SK-N-SH (cell line): ENCODE data around the gene BCAN. TPM values are rescaled to one million over a fixed set of nuclear protein-coding genes. Genes with fewer than 3 reads are reported as not detected.
A peak's percentile ranks its signal among the peaks of the same experiment; 100 is the strongest.

Experiments used
- CTCF ChIA-PET: fragments of 300-600, 350-600 bp; formaldehyde crosslinking; extraction: SDS; loops from one replicate; lab custom pipeline; 2021; lab: Yijun Ruan, JAX
- POLR2A ChIA-PET: fragments of 350-600 bp; sonication (Branson Sonifier 250); formaldehyde crosslinking; extraction: SDS; loops from one replicate; lab custom pipeline; 2020; ENCODE audit warnings: antibody characterized with exemption, inconsistent platforms; lab: Yijun Ruan, JAX
- DNase-seq: peaks from one replicate; pipeline ENCODE4 v3.0.0; 2012
- H2AFZ ChIP-seq: fragments of 200-600 bp; sonication (generic); 2 replicates; pipeline ENCODE4 v1.8.1; 2016; ENCODE audit warnings: antibody characterized with exemption, mild to moderate bottlenecking, low read depth
- H3F3A ChIP-seq: fragments of 200-600 bp; sonication (generic); replicated peaks from 2 replicates; pipeline ENCODE3; 2016; ENCODE audit warnings: antibody characterized with exemption, mild to moderate bottlenecking; ENCODE audit not compliant: insufficient read depth
- H3K27ac ChIP-seq, 2 experiments: fragments of 200-500 bp in 1 of 2; fragments of 200-600 bp in 1 of 2; sonication (Bioruptor generic) in 1 of 2; sonication (generic), shearing (Covaris generic) in 1 of 2; 2 replicates each; pipeline versions ENCODE4 v1.5.1 to v1.6.1; 2014 to 2016; ENCODE audit warnings: low read depth in 2 of 2, inconsistent platforms in 1 of 2, low read length in 1 of 2, mild to moderate bottlenecking in 1 of 2, mixed read lengths in 1 of 2
- H3K27me3 ChIP-seq: fragments of 200-600 bp; sonication (generic), shearing (Covaris generic); 2 replicates; pipeline ENCODE4 v1.6.1; 2016; ENCODE audit warnings: mixed run types; ENCODE audit not compliant: insufficient read depth
- H3K36me3 ChIP-seq, 2 experiments: fragments of 200-500 bp in 1 of 2; fragments of 200-600 bp in 1 of 2; sonication (Bioruptor generic) in 1 of 2; sonication (generic) in 1 of 2; replicated peaks in 1 of 2; 2 replicates each; pipeline versions ENCODE3 to v1.5.1; 2014 to 2016; ENCODE audit warnings: low read length in 1 of 2, mild to moderate bottlenecking in 1 of 2; ENCODE audit not compliant: insufficient read depth in 2 of 2, control insufficient read depth in 1 of 2
- H3K4me1 ChIP-seq, 2 experiments: fragments of 200-500 bp in 1 of 2; fragments of 200-600 bp in 1 of 2; sonication (Bioruptor generic) in 1 of 2; sonication (generic), shearing (Covaris generic) in 1 of 2; 2 replicates each; pipeline versions ENCODE4 v1.5.1 to v1.6.1; 2014 to 2016; ENCODE audit warnings: low read depth in 1 of 2, low read length in 1 of 2, mixed run types in 1 of 2; ENCODE audit not compliant: insufficient read depth in 2 of 2, control insufficient read depth in 1 of 2
- H3K4me2 ChIP-seq: fragments of 200-600 bp; sonication (generic), shearing (Covaris generic); 2 replicates; pipeline ENCODE4 v1.6.1; 2017; ENCODE audit warnings: mixed run types
- H3K4me3 ChIP-seq, 2 experiments: fragments of 200-500 bp in 1 of 2; fragments of 200-600 bp in 1 of 2; sonication (Bioruptor generic) in 1 of 2; sonication (generic), shearing (Covaris generic) in 1 of 2; 2 replicates each; pipeline versions ENCODE4 v1.5.1 to v1.8.1; 2014 to 2016; ENCODE audit warnings: low read depth in 2 of 2, inconsistent platforms in 1 of 2, low read length in 1 of 2, mild to moderate bottlenecking in 1 of 2, mixed read lengths in 1 of 2, moderate library complexity in 1 of 2
- H3K79me2 ChIP-seq: fragments of 200-600 bp; sonication (generic); 2 replicates; pipeline ENCODE4 v1.8.1; 2017; ENCODE audit warnings: mild to moderate bottlenecking; ENCODE audit not compliant: insufficient read depth
- H3K9ac ChIP-seq: fragments of 200-600 bp; sonication (generic); 2 replicates; pipeline ENCODE4 v1.6.1; 2017; ENCODE audit warnings: mixed run types
- H3K9me2 ChIP-seq: fragments of 200-600 bp; sonication (generic); 2 replicates; pipeline ENCODE4 v1.6.1; 2017; ENCODE audit warnings: mixed run types
- H3K9me3 ChIP-seq: fragments of 200-600 bp; sonication (generic); 2 replicates; pipeline ENCODE4 v1.6.1; 2017; ENCODE audit warnings: mixed run types, mild to moderate bottlenecking, moderate library complexity
- H4K20me1 ChIP-seq: fragments of 200-600 bp; sonication (generic); 2 replicates; pipeline ENCODE4 v1.6.1; 2017; ENCODE audit warnings: mild to moderate bottlenecking, mixed run types; ENCODE audit not compliant: insufficient read depth
- CHD2 ChIP-seq: fragments of 150-350 bp; IDR thresholded peaks from 2 replicates; pipeline ENCODE4 v1.6.1; 2018; ENCODE audit warnings: low read length; ENCODE audit not compliant: partially characterized antibody
- EZH2phosphoT487 ChIP-seq: fragments of 200-600 bp; sonication (generic); IDR thresholded peaks from 2 replicates; pipeline ENCODE4 v1.6.1; 2017; ENCODE audit warnings: low read depth, mixed run types, mild to moderate bottlenecking, antibody characterized with exemption, moderate library complexity, borderline replicate concordance
- FOSL2 ChIP-seq: IDR thresholded peaks from 2 replicates; pipeline ENCODE4 v1.4.0; 2012; ENCODE audit warnings: low read depth, mild to moderate bottlenecking, moderate library complexity, borderline replicate concordance
- FOXJ3 ChIP-seq: sonication (generic); formaldehyde crosslinking; IDR thresholded peaks from 2 replicates; pipeline ENCODE4 v1.5.1; 2020; ENCODE audit warnings: mild to moderate bottlenecking, missing genetic modification reagents
- FOXM1 ChIP-seq: IDR thresholded peaks from 2 replicates; pipeline ENCODE4 v1.4.0; 2012; ENCODE audit warnings: low read depth, mild to moderate bottlenecking
- GABPA ChIP-seq: IDR thresholded peaks from 2 replicates; pipeline ENCODE4 v1.4.0; 2012; ENCODE audit warnings: low read depth, mild to moderate bottlenecking
- JUND ChIP-seq: IDR thresholded peaks from 2 replicates; pipeline ENCODE4 v1.4.0; 2012
- MEF2A ChIP-seq: IDR thresholded peaks from 2 replicates; pipeline ENCODE4 v1.4.0; 2012; ENCODE audit warnings: low read depth, borderline replicate concordance
- MXI1 ChIP-seq: IDR thresholded peaks from 2 replicates; pipeline ENCODE4 v1.6.1; 2012; ENCODE audit warnings: mild to moderate bottlenecking, low read depth, low read length, improper control_type of control experiment
- NFIC ChIP-seq: IDR thresholded peaks from 2 replicates; pipeline ENCODE4 v1.4.0; 2012; ENCODE audit warnings: borderline replicate concordance
- POLR2AphosphoS5 ChIP-seq: IDR thresholded peaks from 2 replicates; pipeline ENCODE4 v1.6.1; 2012; ENCODE audit warnings: low read depth, low read length
- RAD21 ChIP-seq: IDR thresholded peaks from 2 replicates; pipeline ENCODE4 v1.6.1; 2012; ENCODE audit warnings: mild to moderate bottlenecking, low read length
- RCOR1 ChIP-seq: fragments of 150-350 bp; IDR thresholded peaks from 2 replicates; pipeline ENCODE4 v1.6.1; 2017; ENCODE audit warnings: antibody characterized with exemption, low read length
- RFX5 ChIP-seq: IDR thresholded peaks from 2 replicates; pipeline ENCODE4 v1.6.1; 2012; ENCODE audit warnings: mild to moderate bottlenecking, improper control_type of control experiment, low read length
- SMC3 ChIP-seq: IDR thresholded peaks from 2 replicates; pipeline ENCODE4 v1.6.1; 2012; ENCODE audit warnings: low read depth, low read length, improper control_type of control experiment
- TCF12 ChIP-seq: IDR thresholded peaks from 2 replicates; pipeline ENCODE4 v1.4.0; 2012
- TEAD4 ChIP-seq: IDR thresholded peaks from 2 replicates; pipeline ENCODE4 v1.4.0; 2012; ENCODE audit warnings: mild to moderate bottlenecking, borderline replicate concordance; ENCODE audit not compliant: insufficient read depth
- YY1 ChIP-seq: IDR thresholded peaks from 2 replicates; pipeline ENCODE4 v1.4.0; 2012; ENCODE audit warnings: low read depth, mild to moderate bottlenecking
- WGBS: methylation state at CpG from one replicate; pipeline ENCODE4 v1.1.6; 2017; ENCODE audit warnings: low lambda C conversion rate; 5-methylcytosine and 5-hydroxymethylcytosine counted together
- polyA plus RNA-seq, 3 experiments: library from polyadenylated mRNA; depleted of rRNA; stranded (reverse); fragments of >200 nt; gene quantifications; 2 replicates each; pipeline ENCODE4 v1.2.3, GENCODE V29; 2012
- TF ChIP-seq, protein P1 (sequence below): IDR thresholded peaks from 2 replicates; pipeline ENCODE4; 2012
- TF ChIP-seq, protein P2 (sequence below): IDR thresholded peaks from 2 replicates; pipeline ENCODE4 v1.4.0; 2012; ENCODE audit warnings: low read depth, borderline replicate concordance
- TF ChIP-seq, protein P3 (sequence below): fragments of 150-350 bp; IDR thresholded peaks from 2 replicates; pipeline ENCODE4 v1.6.1; 2017; ENCODE audit warnings: antibody characterized with exemption, low read length, low read depth, borderline replicate concordance
- TF ChIP-seq, protein P4 (sequence below): fragments of 200-600 bp; sonication (generic); IDR thresholded peaks from 2 replicates; pipeline ENCODE4 v1.6.1; 2017; ENCODE audit warnings: antibody characterized with exemption, mild to moderate bottlenecking, moderate library complexity
- TF ChIP-seq, protein P5 (sequence below): IDR thresholded peaks from 2 replicates; pipeline ENCODE4 v1.4.0; 2012; ENCODE audit warnings: low read depth

BCAN gene
- polyA plus RNA-seq, 1 of the 3 experiments (the other 2 are of a cell fraction): 0.25 TPM

GRCh38 chr1:156664767-156665411 is 23.0 kb downstream of the BCAN start:
- H3K4me1 ChIP-seq: peaks cover 40 to 52% of the 10 kb centered on the region in 2 experiments; a peak in 3 of 4 replicates
- POLR2A ChIA-PET: interaction anchor here (2.3 kb wide), 1 partner anchor 12 kb away, joined by 14 read pairs; the partner anchor contains the start of gene NES
- WGBS: 90% methylated on average over 11 of the region's 16 CpGs

DNA sequence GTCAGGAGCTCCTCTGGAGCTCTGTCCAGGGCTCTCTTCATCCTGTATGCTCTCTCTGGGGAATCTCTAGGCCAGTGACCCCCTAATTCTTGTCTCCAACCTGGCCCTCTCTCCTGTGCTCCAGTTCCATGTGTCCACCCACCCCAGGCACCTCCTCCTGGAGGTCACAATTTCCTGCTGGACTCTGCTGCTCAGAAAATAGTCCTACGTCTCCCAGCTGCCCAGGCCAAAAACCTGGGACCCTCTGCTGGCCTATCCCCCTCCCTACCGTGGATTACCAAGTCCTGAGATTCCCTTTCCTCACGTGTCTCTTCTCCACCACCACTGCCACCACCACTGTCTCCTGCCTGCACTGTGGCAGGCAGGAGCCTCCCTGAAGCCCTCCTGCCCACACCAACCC is 23.6 kb downstream of the BCAN start:
- Histone ChIP-seq H3K27ac (no peak overlapping the region), H3F3A (peaks cover 12% of the 10 kb centered on the region), H4K20me1 (no peaks in the 10 kb centered on the region), H3K9me3 (no peaks in the 10 kb centered on the region), H3K4me1 (peaks cover 38 to 55% of the 10 kb centered on the region in 2 experiments; a peak in 3 of 4 replicates), H3K9me2 (no peaks in the 10 kb centered on the region), H3K36me3 (no peaks in the 10 kb centered on the region), H2AFZ (no peak overlapping the region), H3K4me3 (no peak overlapping the region), H3K9ac (no peak overlapping the region), H3K79me2 (no peaks in the 10 kb centered on the region), H3K4me2 (no peak overlapping the region), H3K27me3 (no peaks in the 10 kb centered on the region)
- no peak for DNase-seq
- CTCF ChIA-PET: interaction anchor here (0.8 to 13.1 kb wide), 6 partner anchors 8 to 74 kb away, joined by 3 to 682 read pairs (median 6); partner anchors contain the start of genes HAPLN2, NAXE and NES
- POLR2A ChIA-PET: interaction anchor here (2.3 kb wide), 1 partner anchor 11 kb away, joined by 14 read pairs; the partner anchor contains the start of gene NES
- 85% methylated on average over 3 of the region's 3 CpGs for WGBS
- TF ChIP-seq, protein P1, sequence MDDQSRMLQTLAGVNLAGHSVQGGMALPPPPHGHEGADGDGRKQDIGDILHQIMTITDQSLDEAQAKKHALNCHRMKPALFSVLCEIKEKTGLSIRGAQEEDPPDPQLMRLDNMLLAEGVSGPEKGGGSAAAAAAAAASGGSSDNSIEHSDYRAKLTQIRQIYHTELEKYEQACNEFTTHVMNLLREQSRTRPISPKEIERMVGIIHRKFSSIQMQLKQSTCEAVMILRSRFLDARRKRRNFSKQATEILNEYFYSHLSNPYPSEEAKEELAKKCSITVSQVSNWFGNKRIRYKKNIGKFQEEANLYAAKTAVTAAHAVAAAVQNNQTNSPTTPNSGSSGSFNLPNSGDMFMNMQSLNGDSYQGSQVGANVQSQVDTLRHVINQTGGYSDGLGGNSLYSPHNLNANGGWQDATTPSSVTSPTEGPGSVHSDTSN: no peak
- TF ChIP-seq, protein P2, sequence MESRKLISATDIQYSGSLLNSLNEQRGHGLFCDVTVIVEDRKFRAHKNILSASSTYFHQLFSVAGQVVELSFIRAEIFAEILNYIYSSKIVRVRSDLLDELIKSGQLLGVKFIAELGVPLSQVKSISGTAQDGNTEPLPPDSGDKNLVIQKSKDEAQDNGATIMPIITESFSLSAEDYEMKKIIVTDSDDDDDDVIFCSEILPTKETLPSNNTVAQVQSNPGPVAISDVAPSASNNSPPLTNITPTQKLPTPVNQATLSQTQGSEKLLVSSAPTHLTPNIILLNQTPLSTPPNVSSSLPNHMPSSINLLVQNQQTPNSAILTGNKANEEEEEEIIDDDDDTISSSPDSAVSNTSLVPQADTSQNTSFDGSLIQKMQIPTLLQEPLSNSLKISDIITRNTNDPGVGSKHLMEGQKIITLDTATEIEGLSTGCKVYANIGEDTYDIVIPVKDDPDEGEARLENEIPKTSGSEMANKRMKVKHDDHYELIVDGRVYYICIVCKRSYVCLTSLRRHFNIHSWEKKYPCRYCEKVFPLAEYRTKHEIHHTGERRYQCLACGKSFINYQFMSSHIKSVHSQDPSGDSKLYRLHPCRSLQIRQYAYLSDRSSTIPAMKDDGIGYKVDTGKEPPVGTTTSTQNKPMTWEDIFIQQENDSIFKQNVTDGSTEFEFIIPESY: no peak
- TF ChIP-seq POLR2AphosphoS5 (no peak), JUND (no peak), FOXM1 (no peak), MXI1 (no peak), TCF12 (no peak), RFX5 (no peak), EZH2phosphoT487 (no peak)
- TF ChIP-seq, protein P3, sequence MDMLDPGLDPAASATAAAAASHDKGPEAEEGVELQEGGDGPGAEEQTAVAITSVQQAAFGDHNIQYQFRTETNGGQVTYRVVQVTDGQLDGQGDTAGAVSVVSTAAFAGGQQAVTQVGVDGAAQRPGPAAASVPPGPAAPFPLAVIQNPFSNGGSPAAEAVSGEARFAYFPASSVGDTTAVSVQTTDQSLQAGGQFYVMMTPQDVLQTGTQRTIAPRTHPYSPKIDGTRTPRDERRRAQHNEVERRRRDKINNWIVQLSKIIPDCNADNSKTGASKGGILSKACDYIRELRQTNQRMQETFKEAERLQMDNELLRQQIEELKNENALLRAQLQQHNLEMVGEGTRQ: no peak
- TF ChIP-seq, protein P4, sequence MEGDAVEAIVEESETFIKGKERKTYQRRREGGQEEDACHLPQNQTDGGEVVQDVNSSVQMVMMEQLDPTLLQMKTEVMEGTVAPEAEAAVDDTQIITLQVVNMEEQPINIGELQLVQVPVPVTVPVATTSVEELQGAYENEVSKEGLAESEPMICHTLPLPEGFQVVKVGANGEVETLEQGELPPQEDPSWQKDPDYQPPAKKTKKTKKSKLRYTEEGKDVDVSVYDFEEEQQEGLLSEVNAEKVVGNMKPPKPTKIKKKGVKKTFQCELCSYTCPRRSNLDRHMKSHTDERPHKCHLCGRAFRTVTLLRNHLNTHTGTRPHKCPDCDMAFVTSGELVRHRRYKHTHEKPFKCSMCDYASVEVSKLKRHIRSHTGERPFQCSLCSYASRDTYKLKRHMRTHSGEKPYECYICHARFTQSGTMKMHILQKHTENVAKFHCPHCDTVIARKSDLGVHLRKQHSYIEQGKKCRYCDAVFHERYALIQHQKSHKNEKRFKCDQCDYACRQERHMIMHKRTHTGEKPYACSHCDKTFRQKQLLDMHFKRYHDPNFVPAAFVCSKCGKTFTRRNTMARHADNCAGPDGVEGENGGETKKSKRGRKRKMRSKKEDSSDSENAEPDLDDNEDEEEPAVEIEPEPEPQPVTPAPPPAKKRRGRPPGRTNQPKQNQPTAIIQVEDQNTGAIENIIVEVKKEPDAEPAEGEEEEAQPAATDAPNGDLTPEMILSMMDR: no peak

More at GRCh38 chr1:156664767-156665411, 23.0 kb downstream of the BCAN start:
- Histone ChIP-seq H3K4me3 (no peak overlapping the region), H3F3A (peaks cover 15% of the 10 kb centered on the region), H3K4me2 (peak overlapping the region; percentile 53; the same call in 1 of the 2 replicates), H3K36me3 (no peaks in the 10 kb centered on the region), H3K9me3 (no peaks in the 10 kb centered on the region), H3K9ac (no peak overlapping the region), H3K27me3 (no peaks in the 10 kb centered on the region), H2AFZ (no peak overlapping the region)
- no peak for DNase-seq
- CTCF ChIA-PET: interaction anchor here (0.8 to 13.1 kb wide), 7 partner anchors 18 to 225 kb away, joined by 3 to 682 read pairs (median 6); partner anchors contain the start of genes HAPLN2, ISG20L2, METTL25B and NAXE
- no peak for TF ChIP-seq FOXM1
- TF ChIP-seq GABPA: no peak
- no peak for TF ChIP-seq RCOR1
- TF ChIP-seq YY1: no peak
- no peak for TF ChIP-seq RAD21
- no peak for TF ChIP-seq FOSL2
- TF ChIP-seq, protein P5, sequence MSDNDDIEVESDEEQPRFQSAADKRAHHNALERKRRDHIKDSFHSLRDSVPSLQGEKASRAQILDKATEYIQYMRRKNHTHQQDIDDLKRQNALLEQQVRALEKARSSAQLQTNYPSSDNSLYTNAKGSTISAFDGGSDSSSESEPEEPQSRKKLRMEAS: no peak
- TF ChIP-seq SMC3: no peak
- no peak for TF ChIP-seq TEAD4
- no peak for TF ChIP-seq NFIC
- TF ChIP-seq, protein P1: no peak
- no peak for TF ChIP-seq FOXJ3 (CRISPR knock-in tag)
- TF ChIP-seq CHD2: no peak
- TF ChIP-seq MEF2A: no peak
- no peak for TF ChIP-seq TCF12
- TF ChIP-seq, all 33 proteins: peak for 0
- Histone ChIP-seq H3K79me2 (no peaks in the 10 kb centered on the region), H3K27ac (no peak overlapping the region), H4K20me1 (no peaks in the 10 kb centered on the region), H3K9me2 (no peaks in the 10 kb centered on the region)
